GM18951 (cell line): ENCODE data around the gene TMEM88.

Source experiments
- POLR2A ChIP-seq: IDR thresholded peaks from 4 replicates; pipeline ENCODE4 v1.6.1; 2011; ENCODE audit warnings: mild to moderate bottlenecking; ENCODE audit not compliant: insufficient read length, insufficient read depth; ENCODE audit errors: extremely low read depth
- in situ Hi-C: fragments of 300-500 bp; cut with MboI; formaldehyde crosslinking; loops from one replicate; pipeline ENCODE4 v1.12.0; 2022; ENCODE audit warnings: low sequenced_read_pairs, mixed read lengths, inconsistent platforms; ENCODE audit not compliant: unreplicated experiment

TMEM88 gene

DNA sequence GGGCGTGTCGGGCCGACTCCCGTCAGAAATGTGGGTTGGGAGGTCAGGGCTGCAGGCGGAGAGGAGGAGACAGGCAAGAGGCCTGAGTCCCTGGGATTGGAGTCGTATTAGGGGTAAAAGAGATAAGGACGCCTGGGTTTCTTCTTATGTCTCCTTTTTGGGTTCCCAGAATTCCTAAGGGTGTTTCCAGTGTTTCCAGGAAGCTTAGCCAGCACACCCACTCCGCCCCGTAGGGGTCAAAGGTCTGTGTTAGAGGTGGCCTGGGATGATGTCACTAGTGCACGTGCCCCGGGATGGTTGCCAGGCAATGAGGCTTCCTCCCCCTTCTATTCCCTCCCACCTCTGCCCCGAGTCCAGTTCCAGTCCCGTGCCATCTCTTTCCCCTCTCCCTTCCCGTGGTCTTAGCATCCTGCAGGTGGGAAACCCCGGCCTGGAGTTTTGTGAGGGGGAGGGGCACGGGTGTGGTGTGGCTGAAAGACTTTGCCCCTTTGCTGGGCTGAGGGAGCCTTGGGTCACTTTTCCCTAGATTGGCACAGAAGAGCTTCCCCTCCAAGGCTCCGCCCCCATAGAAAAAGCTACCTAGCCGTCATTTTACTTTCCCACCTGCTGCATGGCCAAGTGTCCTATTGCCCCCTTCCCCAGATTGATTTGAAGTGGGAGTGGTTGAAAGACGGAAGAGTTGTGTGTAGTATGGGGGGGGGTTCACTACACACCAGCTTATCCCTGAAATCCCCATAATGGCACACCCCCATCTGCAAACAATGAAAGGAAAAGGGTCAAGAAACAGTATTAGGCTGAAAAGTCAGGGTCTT, 18.1 kb upstream of the TMEM88 start:
- in situ Hi-C loops = no loop called here
- no peak for TF ChIP-seq POLR2A

GRCh38 chr17:7837408-7838088, 17.3 kb upstream of the TMEM88 start:
- TF ChIP-seq POLR2A = peak; percentile 8
- in situ Hi-C loops = no loop called here

DNA sequence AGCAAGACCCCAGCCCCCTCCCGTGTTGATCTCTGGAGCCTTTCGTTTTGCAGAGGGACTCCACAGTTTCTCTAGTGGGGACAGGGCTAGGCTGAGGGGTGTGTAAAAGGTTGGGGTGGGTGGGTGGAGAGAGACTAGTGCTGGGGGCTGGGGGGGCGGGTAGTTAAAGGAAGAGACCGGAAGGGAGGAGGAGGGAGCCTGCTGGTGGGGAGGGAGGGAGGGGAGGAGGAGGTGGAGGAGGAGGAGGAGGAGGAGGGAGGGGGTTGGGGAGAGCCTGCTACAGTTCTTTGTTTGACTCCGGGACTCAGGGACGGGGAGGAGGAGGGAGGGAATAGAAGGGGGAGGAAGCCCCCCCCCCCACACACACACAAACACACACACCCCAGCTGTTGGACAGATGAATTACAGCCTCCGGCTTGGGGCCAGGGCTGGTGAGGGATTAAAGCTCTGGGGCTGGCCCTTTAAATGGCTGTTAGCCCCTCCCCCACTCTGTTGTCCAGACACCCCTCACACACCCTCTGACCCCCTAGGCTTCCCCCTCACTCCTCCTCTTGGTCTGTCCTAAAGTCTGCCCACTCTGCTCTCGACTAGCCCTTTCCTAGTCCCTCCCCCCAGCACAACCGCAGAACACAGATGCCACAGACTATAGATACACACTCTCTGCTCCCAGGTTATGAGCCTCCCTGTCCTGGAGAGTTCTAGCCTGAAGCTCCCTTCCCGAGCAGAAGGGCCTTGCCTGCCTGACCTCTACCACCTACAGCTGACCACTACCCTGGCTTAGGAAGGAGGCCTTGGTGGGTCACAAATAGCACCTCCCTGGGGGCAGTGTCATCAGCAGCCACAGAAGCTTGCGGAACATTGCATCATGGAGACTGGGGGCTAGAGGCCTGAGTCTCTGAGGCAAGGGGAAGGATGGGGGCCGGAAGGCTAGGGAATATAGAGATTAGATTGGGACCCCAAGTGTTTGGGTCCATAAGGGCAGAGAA, 16.5 kb upstream of the TMEM88 start:
- in situ Hi-C loops = no loop called here
- peak; percentile 18 for TF ChIP-seq POLR2A

- in situ Hi-C loops = no loop called here
- TF ChIP-seq POLR2A = no peak
Measured at GRCh38 chr17:7839190-7839875, 15.5 kb upstream of the TMEM88 start.

DNA sequence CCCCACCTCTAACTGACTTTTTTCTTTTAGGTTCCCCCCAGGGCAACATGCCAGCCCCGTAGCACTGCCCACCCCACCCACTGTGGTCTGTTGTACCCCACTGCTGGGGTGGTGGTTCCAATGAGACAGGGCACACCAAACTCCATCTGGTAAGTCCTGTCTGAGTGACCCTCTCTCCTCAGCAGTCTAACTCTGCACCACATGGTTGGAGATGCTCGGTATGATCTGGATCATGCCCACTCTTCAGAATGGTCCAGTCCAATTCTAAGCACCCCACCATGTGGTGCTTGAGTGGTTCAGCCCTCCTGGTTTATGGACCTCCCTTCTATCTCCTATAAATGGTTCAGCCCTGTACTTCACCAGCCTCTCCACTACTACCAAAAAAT, 15.0 kb upstream of the TMEM88 start:
- in situ Hi-C loops = no loop called here
- TF ChIP-seq POLR2A = no peak

DNA sequence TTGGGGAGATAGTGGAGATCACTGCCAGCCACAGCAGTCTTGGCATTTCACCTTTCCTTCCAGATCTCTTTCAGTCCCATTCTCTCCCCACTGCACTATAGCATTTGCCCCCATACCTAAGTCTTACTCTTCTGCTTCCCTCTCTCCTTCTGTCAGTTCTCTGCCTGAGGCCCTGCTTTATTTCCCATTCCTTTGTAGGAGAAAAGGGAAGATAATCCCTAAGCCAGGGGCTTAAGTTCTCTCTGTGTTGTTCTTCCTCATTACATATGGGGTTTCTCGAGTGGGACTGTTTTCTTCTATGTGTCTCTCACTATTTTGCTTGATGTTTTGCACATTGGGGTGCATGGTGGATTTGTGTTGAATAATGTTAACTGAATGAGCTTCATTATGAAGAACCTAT, 14.4 kb upstream of the TMEM88 start:
- no peak for TF ChIP-seq POLR2A
- in situ Hi-C loops = no loop called here

GRCh38 chr17:7840875-7841274, 14.0 kb upstream of the TMEM88 start:
- no peak for TF ChIP-seq POLR2A
- in situ Hi-C loops = no loop called here

- in situ Hi-C loops = no loop called here
- TF ChIP-seq POLR2A = peak; percentile 16
Measured at GRCh38 chr17:7841396-7841914, 13.4 kb upstream of the TMEM88 start.

- TF ChIP-seq POLR2A = no peak
- in situ Hi-C loops = no loop called here
Measured at GRCh38 chr17:7841915-7842379, 12.9 kb upstream of the TMEM88 start.

GRCh38 chr17:7842380-7843256, 12.2 kb upstream of the TMEM88 start:
- TF ChIP-seq POLR2A = peak; percentile 62
- in situ Hi-C loops = no loop called here

DNA sequence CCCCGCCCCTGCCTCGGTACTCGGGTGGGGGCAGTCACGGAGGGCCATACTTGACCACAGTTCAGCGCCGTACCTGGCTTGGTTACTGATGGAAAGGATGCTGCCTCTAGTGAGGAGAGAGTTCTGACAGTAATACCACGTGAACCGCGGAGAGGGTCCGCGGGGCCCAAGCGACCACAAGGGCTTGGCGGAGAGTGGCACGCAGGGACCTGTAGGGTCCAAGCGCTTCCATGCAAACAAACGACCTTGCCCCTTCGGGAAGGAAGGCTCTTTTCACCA, 11.7 kb upstream of the TMEM88 start:
- in situ Hi-C loops = no loop called here
- no peak for TF ChIP-seq POLR2A
